GM19395 (cell line): ENCODE data around the gene MOB3A.

Experiments used
- ATAC-seq: cut with Tn5 transposase; IDR thresholded peaks from one replicate; pipeline ENCODE4 v1.9.1; 2021; ENCODE audit warnings: mild to moderate bottlenecking, moderate library complexity; ENCODE audit not compliant: unreplicated experiment

Gene MOB3A

DNA sequence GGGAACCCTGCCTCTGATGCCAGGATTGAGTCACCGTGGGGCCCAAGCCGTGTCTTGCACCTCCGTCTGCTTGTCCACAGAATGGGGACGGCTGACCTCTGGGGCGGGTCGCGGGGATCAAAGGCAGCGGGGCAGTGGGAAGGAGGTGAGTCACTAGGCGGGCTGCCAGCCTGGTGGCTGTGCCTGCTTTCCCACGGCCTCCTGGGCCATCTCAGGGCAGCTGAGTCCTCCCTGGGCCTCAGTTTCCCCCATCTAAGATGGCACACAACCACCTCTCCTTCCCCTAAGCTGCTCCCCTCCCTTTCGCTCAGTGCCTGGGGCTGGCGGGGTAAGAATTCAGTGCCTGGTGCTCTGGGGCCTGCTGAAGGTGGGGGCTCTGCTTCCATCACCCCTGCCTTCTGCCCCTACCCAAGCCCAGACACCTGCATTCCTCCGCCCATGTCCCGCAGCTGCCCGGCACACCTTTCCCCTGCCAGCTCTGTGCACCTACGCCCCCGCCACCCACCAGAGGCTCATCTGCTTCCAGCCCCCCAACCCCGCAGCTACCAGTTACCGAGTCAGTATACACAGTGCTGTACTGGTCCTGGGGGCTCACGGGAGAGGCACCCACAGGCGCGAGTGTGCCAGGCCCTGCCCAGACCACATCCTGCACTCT lies 48.5 kb downstream of the MOB3A start:
- no peak for ATAC-seq

DNA sequence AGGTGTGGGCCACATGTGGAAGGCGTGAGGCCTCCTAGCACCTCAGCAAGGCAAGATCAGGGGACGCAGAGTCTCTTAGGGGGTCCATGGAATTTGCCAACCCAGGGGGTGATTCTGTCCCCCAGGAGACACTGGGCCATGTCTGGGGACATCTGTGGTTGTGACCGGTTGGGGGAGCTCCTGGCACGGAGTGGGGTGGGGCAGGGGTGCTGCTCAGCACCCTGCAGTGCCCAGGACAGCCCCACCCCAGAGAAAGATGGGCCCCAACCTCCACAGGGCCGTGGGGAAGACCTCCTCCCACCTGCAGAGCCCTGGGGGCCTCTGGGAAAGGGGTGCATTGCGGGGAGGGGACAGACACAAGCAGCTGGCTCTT lies 49.1 kb downstream of the MOB3A start:
- no peak for ATAC-seq

DNA sequence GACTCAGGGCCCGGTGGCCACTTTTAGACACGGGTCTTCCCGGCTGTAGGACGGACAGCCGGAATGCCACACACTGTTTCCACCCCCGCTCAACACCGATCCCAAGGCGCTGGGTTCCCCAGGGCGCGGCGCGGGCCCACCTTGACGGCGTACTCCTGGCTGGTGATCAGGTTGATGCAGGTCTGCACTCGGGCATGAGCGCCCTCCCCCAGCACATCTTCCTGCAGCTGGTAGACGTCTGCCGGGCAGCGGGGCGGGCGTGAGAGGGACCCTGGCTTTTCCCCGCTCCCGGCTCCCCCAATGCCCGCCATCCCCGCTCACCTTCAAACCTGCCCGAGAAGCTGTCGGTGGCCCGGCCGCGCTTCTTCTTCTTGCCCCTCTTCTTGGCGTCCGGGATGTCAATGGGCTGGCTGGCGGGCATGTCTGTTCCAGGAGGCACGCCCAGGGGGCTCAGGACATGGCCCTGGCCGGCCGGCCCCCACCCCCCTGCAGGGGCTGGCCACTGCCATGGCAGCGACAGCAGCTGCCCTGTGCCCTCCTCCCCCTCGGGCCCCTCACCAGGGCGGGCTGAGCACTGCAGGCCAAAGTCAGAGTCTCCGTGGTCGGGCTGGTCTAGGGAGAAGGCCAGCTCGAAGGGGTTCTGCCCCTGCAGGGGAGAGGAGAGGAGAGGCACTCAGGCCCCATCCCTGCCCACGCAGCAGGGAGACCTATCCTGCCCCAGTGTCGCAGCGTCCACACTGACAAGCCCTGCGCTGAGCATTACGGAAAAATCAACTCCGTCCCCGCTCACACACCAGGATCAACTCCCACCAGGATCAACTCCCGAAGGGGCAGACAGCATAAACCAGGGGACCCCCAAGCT lies 49.8 kb downstream of the MOB3A start:
- ATAC-seq = no peak

DNA sequence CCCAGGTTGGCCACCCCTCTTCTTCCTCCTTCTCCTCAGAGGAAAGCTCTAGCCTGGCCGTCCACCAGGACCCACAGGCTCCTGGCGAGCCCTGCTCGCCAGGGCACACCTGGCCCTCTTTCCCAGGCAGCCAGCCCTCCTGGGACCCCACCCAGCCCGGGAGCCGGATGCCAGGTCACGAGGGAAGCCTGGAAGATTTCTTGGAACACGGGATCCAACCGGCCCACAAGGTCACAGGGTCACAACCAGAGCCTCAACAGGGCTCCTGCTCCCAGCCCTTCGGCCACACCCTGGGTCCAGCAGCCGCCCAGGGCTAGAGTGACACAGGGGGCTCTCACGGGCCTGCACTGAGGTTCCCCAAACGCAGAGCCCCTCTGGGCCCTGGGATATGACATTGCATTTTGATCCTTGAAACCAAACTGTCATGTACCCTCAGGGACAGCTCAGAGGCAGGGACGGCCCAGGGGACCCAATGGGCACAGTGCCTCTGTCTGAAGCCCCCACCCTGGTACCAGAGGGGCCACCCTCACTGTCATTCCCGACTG lies 50.6 kb downstream of the MOB3A start:
- ATAC-seq = no peak

DNA sequence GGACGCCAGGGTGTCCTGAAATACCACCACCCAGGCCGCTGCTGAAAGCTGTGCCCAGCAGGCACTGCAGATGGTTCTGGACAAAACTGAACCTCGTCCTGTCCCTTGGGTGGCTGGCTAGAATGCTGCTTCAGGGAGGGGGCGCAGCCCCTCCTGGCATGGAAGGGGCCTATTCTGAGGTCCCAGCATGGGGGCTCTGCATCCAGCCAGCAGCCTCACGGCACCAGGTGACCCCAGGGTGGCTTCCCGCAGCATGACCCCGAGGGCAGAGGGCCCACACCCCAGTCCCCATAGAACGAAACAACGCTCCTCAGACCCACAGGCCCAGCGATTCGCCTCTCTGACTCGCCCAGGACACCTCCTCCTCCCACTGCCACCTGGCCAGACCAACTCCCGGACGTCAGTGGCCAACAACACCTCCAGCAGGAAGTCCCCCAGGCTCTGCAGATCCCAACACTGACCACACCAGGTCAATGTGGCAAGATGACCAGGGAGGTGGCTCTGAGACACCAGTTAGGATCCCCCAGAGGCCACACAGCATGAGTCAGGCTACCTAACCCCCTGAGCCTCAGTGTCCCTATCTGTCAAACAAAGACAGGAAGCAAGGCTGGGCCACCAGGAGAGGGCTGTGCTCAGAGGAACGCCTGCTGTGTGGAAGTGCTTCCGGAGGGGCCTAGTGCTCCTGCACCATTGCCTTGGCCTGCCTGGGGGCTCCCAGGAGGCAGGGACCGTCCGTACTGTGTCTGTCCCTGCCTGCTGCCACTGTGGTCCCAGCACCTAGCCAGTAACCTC lies 51.2 kb downstream of the MOB3A start:
- ATAC-seq = no peak

DNA sequence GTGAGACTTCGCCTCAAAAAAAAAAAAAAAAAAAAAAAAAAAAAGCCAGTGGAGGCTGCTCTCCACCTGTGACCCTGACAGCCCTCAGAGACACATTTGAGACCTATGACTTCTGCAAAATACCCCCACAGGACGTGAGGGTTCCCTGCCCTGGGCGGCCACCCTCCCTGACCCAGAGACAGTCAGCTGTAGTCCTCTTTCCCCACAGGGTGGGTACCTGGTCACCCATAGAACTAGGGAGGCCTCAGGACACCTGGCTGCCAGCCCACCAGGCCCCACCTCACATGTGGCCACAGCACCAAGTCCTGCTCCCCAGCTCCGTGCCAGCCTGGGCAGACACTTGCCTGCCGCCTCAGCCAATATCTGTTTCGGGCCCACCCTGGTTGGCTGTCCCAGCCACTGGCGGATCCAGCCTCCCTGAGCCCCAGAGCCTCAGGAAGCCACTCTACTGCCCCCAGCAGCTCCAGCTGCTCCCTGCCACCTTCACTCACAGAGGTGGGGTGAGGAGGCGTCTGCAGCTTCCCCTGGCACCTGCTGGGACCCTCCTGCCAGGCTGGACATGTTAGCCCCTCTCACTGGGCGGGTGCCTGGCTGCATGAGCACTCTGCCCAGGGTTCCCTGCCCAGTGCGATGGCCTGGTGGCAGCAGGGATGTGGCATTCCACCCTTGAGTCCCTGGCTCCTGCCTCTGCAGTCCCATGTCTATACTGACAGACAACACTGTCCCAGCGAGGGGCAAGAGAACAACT lies 52.0 kb downstream of the MOB3A start:
- ATAC-seq = no peak

DNA sequence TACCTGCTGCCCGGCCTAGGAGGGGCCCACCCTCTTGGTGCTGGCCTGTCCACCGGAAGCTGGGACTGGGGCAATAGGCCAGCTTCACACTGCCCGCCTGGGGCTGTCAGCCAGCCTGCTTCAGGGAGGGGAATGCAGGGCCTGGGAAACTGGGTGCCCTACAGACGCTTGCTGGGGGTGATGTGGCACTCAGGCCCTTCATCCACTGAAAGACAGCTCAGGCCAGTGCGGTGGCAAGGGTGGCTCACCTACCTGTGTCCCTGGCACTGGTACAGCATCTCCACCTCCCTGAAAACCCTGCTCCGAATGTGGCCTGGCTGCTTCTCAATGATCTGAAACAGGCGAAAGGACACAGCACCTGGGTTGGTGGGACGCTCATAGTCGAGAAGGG lies 52.9 kb downstream of the MOB3A start:
- ATAC-seq = no peak

DNA sequence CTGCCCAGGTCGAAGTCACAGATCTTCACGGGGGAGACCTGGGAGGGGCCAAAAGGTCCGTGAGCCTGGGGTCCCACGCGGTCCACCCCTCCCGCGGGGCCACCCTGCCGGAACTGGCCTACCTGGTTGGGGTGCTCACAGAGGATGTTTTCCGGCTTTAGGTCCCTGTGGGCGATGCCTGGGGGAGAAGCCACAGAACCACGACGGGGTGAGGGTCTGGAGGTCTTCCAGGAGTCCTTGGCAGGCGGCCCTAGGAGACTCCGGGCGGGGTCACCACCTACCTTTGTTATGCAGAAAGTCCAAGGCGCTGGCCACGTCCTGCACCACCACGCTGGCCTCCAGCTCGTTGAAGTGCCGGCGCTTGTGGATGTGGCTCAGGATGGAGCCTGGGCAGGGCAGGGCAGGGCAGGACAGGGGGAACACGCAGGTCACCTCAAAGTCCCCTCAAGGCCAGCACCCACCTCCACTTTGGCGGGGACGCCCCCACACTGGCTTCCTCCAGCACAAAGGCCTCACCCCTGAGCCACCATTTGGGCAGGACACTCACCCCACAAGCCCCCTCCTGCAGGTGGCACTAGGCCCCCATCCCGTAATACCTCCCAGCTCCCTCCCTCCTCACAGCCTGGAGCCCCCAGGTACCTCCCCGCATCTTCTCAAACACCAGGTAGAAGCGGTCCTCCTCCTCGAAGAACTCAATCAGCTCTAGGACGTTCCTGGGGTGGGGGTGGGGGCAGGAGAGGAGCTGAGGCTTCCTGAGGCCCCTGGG lies 53.5 kb downstream of the MOB3A start:
- no peak for ATAC-seq

DNA sequence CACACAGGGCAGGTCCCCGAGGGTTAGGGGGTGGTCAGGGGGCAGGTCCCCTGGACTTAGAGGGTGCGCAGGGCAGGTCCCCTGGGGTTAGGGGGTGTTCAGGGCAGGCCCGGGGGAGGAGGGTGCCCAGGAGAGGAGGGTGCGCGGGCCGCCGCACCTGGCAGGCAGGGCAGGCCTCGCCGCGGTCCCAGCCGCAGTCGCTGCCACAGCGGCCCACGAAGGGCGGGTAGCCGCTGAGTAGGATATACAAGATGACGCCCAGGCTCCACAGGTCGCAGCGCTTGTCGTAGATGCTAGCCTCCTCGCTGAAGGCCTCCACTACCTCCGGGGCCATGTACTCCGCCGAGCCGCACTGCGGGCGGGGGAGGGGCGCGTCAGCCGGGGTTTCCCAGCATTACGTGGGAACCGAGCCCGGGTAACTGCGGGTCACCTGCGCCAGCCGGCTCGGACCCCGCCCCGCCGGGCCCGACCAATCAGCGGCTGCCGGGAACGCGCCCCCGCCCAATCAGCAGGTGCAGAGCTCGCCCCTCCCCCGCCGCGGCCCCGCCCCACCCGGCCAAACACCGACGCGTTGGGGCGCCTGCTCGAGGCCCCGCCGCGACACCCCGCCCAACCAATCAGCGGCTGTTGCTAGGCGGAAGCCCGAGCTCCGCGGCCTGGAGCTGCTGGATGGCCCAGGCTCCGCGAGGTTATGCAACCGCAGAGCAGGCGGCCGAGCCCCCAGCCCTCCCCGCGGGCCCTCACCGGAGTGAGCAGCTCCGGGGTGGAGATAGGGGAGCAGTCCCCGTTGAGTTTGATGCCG lies 54.2 kb downstream of the MOB3A start:
- ATAC-seq = peak; percentile 65

DNA sequence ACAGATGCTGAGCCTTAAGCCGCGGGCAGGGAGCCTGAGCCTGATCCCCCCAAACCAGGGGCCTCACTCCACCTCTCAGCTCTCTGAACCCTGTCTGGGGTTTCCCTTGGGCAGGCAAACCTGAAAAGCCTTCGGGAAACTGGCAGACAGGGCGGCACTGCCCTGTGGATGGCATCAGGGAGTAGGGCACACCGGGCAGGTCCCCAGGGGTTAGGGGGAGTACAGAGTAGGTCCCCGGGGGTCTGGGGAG lies 54.8 kb downstream of the MOB3A start:
- ATAC-seq = no peak

DNA sequence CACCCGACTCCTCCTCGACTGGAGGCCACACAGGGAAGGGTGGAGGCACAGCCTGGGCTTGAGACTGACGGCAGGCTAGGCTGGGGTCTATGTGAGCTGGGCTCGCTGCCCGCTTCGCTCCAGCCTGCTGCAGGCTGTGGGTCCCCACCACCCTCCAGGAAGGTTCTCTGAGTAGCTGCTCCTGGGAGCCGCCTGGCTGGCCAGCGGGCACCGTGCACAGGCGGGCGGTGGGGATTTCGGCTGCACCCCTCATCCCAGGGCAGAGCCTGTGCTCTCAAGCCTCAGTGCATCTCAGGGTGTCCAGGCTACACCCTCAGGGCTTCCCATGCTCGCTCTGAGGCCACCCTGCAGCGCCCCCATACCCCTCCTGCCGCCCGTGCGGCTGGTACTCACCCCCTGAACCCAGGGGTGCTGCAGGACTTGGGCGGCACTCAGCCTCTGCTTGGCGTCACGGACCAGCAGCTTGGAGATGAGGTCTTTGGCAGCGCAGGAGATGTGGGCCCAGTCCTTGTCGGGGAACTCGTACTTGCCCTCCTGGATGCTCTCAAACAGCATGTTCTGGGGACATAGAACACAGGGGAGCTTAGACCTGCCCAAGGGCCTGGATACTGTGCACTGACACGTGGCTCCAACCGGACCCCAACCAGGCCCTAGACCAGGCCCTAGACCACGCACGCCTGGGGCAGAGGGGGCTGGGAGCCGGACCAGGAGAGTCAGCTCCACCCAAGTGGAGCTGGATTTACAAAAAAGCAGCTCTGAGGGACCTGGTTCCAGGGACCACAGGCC lies 55.3 kb downstream of the MOB3A start:
- ATAC-seq = no peak

DNA sequence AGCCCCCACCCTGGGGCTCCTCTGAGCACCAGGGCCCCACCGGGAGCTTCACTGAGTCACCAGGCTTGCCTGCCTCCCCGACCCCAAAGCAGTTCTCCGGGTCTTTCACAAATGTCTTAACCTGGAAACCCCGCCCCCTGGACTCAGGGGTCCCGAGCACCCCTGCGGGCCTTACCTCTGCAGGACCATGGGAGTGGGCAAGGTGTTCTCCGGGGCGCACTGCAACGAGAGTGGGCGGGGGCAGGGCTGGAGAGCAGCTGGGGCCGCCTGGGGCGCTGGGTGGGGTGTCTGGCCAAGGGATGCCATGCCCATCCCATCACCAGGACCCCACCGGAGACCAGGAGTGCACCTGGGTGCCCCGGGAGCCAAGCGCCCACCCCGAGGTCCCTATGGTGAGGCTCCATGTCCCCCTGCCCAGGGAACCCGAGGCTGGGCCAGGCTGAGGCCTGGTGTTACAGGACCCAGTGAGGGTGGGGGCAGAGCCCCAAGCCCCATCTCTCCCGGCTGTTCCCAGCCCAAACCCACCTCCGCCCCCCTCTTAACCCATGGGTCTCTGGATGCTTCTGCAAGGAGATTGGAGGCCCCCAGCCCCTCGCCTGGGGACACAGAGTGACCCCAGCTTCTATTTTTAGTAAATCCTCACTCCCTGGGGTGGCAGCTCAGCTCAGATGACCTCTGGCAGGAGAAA lies 56.0 kb downstream of the MOB3A start:
- ATAC-seq = no peak

DNA sequence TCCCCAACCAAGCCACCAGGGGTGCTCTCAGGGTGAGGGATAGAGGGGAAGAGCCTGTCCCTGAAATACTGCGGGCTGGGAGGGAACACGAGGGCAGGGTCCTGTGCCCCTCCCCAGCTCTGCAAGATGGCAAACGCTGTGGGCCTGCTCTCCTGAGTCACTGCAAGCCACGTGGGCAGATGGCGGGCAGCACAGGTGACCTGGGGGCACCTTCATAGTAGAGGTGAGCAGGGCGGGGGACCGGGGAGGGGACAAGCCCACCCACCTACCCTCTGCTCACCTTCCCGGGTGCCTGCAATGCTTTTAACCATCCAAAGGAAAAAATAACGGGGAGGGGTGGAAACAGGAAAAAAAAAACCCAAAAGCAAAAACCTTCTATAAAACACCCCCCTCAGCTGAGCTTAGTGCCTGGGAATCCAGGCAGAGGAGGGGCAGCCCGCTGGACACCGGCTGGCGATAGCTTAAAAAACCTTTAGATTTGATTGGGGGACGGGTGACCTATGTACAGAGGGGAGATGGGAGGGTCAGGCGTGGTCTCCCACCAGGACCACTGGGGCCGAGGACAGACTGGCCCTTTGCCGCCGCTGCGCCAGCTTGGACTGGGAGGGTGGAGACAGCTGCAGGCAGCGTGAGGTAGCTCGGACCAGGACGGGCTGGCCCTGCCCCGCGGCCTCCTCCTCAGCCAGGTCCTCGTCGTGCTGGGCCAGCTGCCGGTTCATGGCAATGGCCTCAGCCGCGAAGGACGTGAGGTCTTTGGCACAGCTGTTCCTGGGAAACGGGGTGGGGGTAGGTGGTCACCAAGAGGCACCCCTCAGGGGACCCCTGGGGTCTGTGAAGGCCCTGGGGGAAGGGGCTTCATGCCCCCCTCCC lies 56.8 kb downstream of the MOB3A start:
- no peak for ATAC-seq

DNA sequence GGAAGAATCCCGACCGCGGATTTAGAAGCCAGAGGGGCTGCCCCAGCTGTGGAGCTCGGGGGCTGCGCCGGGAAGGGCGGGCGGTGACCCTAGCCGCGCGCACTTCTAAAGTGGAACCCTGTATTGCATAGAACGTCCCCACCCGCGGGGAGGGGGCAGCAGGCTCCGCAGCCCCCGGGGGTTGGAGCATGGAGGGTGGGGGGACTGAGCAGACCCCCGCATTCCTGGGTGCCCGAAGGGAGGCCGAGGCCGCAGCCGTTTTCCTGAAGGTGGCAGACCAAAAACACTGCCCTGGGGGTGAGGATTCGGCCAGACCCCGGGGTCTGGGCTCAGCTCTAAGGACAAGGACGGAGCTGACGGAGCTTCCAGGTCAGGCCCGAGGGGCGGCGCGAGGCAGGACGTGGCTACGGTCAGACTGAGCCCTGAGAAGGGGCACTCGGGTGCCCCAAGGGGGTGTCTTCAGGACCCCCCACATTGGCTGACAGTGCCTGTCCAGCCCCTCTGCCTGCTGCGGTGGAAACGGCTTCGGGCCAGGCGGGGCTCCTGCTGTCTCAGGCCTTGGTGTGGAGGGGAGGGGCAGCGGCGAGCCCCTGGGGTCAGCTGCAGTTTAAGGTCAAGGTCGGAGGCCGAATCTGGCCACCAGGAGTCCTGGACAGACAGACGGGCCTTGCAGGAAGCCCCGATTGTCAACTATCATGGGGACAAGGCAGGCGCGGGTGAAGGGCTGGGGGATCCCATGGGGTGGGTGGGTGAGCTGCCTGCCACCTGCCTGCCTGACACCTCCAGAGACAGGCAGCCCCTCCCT lies 57.6 kb downstream of the MOB3A start:
- ATAC-seq = no peak

DNA sequence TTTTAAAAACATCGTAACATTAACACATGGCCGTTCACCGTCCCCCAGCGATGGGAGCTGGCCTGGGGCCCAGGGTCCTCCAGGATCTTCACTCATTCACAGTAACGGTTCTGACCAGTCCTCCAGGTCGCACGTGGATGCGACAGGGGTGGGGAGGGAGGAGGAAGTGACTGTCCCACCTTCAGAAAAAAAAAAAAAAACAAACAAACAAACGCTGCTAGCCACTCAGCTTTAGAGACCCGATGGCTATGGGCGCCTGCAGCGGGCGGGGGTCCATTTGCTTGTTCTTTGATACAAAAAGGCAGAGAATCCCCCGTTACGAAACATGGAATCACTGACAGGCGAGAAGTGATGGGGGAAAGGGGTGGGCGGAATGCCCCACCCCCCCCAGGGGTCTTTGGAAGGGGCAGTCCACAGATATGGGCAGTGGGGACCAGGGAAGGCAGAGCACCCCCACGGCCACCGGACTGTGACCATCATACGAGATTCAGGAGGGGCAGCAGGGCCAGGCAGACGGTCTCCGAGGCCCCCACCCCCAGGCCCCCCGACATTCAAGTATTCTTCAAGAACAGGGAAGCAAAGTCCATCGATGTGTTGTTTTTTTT lies 58.4 kb downstream of the MOB3A start:
- no peak for ATAC-seq

DNA sequence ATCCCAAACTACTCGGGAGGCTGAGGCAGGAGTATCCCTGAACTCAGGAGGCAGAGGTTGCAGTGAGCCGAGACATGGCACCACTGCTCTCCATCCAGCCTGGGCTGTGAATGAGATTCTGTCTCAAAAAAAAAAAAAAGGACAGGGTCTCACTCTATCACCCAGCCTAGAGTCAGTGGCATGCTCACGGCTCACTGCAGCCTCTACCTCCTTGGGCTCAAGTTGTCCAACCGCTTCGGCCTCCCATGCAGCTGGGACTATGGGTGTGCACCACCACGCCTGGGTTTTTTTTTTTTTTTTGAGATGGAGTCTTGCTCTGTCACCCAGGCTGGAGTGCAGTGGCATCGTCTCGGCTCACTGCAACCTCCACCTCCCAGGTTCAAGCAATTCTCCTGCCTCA lies 59.7 kb downstream of the MOB3A start:
- no peak for ATAC-seq
